Type B pancreatic cell (in vitro differentiated cells): ENCODE measurements around the gene RNPS1. TPM values are rescaled to one million over a fixed set of nuclear protein-coding genes. Genes with fewer than 3 reads are reported as not detected.

ENCODE experiments used
- DNase-seq: peaks from one replicate; pipeline ENCODE4 v3.0.0; 2021; ENCODE audit warnings: mixed read lengths; ENCODE audit not compliant: unreplicated experiment; ENCODE audit errors: extremely low spot score
- H3K27ac Mint-ChIP-seq: 2 replicates; pipeline ENCODE4 v1.8.0; 2021; ENCODE audit warnings: mild to moderate bottlenecking, mixed read lengths
- H3K27me3 Mint-ChIP-seq: 2 replicates; pipeline ENCODE4 v1.8.0; 2021; ENCODE audit warnings: mixed read lengths
- H3K36me3 Mint-ChIP-seq: 2 replicates; pipeline ENCODE4 v1.8.0; 2021; ENCODE audit warnings: mixed read lengths
- H3K4me1 Mint-ChIP-seq: one replicate; pipeline ENCODE4 v1.8.0; 2021; ENCODE audit warnings: mixed read lengths; ENCODE audit not compliant: unreplicated experiment
- H3K4me3 Mint-ChIP-seq: 2 replicates; pipeline ENCODE4 v1.8.0; 2021; ENCODE audit warnings: mild to moderate bottlenecking, mixed read lengths
- H3K9me3 Mint-ChIP-seq: 2 replicates; pipeline ENCODE4 v1.8.0; 2021; ENCODE audit warnings: mixed read lengths
- total RNA-seq: library from RNA; stranded (reverse); gene quantifications from 2 replicates; pipeline ENCODE4 v1.2.1, GENCODE V29; 2021; ENCODE audit warnings: low replicate concordance
- TF ChIP-seq, protein P1 (sequence below): fragments of 200-600 bp; sonication (generic); conservative IDR thresholded peaks from 2 replicates; pipeline ENCODE4 v1.5.0; 2021; ENCODE audit warnings: antibody characterized with exemption, mild to moderate bottlenecking

RNPS1 gene
- total RNA-seq, 1 donor from 2014 or later, result 241 TPM

DNA sequence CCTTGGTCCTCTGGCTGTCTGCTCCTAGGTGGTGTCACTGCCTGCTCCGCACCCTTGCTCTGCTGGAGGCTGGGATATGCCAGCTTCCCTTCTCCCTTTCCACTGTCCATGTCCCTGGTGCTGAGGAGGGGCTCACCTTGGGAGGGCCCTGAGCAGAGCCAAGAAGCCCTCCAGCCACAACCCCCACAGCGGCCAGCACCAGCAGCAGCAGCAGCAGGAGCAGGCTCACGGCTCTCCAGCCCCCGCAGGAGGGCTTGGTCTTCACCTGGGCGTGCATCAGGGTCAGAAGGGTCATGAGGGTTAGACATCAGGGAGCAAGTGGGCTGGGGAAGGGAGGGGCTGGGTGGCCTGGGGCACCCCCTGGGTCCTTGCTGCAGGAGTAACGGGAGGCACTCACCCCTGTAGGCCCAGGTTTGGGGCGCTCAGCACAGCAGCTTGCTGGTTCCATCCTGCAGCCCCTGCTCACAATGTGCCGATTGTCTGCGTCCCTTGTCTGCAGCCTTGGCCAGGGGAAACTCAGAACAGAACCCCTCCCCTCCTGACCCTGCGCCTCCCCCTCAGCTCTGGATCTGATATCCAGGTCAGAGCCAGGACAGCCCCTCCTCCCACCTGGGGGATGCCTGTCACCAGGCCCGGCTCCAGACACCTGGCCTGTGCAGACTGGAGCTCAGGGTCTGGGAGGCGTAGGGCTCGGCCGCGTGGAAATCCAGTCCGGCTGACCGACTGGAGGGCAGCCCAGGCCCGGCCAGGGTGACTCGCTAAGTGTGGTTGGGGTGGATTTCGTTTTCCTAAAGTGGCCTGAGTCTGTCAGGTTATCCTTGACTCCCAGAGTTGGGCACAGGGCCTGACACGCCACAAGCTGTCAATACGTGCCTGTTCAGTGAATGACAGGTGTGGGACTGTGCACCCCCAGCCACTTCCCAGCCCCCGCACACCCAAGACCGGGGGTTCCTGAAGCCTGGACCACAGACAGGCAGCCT, 57.2 kb downstream of the RNPS1 start, which contains the start of gene BRICD5:
BRICD5 (minus strand) TSS at position 478 of the 980 bp plus-strand sequence; CDS start at position 448, 30 bp downstream.
- TF ChIP-seq, protein P1, sequence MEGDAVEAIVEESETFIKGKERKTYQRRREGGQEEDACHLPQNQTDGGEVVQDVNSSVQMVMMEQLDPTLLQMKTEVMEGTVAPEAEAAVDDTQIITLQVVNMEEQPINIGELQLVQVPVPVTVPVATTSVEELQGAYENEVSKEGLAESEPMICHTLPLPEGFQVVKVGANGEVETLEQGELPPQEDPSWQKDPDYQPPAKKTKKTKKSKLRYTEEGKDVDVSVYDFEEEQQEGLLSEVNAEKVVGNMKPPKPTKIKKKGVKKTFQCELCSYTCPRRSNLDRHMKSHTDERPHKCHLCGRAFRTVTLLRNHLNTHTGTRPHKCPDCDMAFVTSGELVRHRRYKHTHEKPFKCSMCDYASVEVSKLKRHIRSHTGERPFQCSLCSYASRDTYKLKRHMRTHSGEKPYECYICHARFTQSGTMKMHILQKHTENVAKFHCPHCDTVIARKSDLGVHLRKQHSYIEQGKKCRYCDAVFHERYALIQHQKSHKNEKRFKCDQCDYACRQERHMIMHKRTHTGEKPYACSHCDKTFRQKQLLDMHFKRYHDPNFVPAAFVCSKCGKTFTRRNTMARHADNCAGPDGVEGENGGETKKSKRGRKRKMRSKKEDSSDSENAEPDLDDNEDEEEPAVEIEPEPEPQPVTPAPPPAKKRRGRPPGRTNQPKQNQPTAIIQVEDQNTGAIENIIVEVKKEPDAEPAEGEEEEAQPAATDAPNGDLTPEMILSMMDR, result no peak
- no peaks in the 10 kb centered on the region for H3K27me3 Mint-ChIP-seq
- DNase-seq, result no peak
- peak within 1 kb of the TSS; percentile 58 for H3K4me3 Mint-ChIP-seq
- peaks cover 21% of the 10 kb centered on the region for H3K4me1 Mint-ChIP-seq
- H3K9me3 Mint-ChIP-seq, result no peaks in the 10 kb centered on the region
- H3K27ac Mint-ChIP-seq, result no peak within 1 kb of the TSS
- H3K36me3 Mint-ChIP-seq, result peaks cover 4% of the 10 kb centered on the region

DNA sequence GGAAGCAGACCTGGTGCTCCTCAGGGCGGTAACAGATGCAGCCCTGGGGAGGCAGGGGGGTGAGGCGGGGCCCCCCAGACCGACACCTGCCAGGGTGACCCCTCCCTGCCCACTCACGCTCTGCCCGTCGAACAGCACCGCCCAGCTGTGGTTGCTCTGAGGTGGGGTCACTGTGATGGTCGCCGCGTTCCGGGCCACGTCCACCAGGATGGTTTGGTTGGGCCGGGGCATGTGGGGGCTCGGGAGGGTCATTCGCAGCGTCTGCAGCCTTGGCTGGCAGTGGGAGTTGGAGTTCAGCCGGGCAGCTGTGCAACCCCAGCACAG, 58.0 kb downstream of the RNPS1 start:
- H3K27me3 Mint-ChIP-seq, result no peaks in the 10 kb centered on the region
- no peak overlapping the region for H3K27ac Mint-ChIP-seq
- no peaks in the 10 kb centered on the region for H3K9me3 Mint-ChIP-seq
- H3K4me1 Mint-ChIP-seq, result peaks cover 21% of the 10 kb centered on the region
- H3K4me3 Mint-ChIP-seq, result no peak overlapping the region
- H3K36me3 Mint-ChIP-seq, result peaks cover 4% of the 10 kb centered on the region
- TF ChIP-seq, protein P1, result no peak
- DNase-seq, result no peak

DNA sequence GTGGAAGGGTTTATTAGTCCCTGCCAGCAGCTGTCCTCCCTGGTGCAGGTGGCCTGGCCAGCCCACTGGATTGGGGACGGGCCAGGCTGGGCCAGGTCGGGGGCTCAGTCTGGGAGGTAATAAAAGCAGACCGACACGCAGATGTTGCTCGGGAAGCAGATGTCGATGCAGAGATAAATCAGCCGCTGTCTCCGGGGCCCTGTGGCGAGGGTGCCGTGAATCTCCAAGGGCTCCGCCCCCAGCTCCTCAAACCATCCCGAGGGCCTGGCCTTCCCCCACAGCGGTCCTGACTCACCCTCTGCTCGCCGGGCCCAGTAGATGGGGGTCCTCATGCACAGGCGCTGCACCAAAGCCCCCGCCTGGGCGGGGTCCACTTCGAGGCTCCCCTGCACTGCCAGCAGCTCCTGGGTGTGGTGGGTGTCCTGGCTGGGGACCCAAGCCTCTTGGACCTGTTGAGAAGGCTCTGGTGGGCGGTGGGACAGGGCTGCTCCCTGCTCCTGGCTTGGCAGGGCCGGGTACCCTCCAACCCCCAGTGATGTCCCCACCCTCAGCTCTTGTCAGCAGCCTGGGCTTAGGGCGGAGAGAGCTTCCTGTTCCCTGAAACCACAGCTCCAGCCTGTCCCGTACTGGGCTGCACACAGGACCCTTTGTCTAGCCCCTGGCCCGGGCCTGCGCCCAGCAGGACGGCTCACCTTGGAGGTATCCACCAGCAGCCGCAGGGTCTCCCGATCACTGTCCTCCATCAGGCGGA, 58.5 kb downstream of the RNPS1 start:
- Mint-ChIP-seq H3K27ac (no peak overlapping the region), H3K4me3 (no peak overlapping the region), H3K27me3 (no peaks in the 10 kb centered on the region), H3K9me3 (no peaks in the 10 kb centered on the region), H3K36me3 (peaks cover 4% of the 10 kb centered on the region), H3K4me1 (peaks cover 24% of the 10 kb centered on the region)
- TF ChIP-seq, protein P1, result no peak
- no peak for DNase-seq

DNA sequence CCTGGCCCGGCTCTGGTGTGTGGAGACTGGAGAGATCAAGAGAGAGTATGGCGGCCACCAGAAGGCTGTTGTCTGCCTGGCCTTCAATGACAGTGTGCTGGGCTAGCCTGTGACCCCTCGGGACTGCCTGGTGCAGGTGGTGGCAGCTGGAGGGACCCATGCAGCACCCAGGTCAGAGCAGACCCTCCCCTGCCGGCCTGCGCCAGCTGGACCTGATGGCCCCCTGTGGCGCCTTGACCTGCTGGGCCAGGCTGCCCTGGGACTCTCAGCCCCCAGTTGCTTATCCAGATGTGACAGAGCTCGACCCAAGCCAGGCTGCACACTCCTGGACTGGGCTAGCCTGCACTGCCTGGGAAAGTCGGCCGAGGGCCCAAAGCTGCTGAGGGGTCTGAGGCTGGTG, 59.2 kb downstream of the RNPS1 start:
- no peak for DNase-seq
- TF ChIP-seq, protein P1, result no peak
- Mint-ChIP-seq H3K27ac (no peak overlapping the region), H3K4me3 (no peak overlapping the region), H3K9me3 (no peaks in the 10 kb centered on the region), H3K4me1 (peaks cover 25% of the 10 kb centered on the region), H3K36me3 (peaks cover 4% of the 10 kb centered on the region), H3K27me3 (no peaks in the 10 kb centered on the region)

DNA sequence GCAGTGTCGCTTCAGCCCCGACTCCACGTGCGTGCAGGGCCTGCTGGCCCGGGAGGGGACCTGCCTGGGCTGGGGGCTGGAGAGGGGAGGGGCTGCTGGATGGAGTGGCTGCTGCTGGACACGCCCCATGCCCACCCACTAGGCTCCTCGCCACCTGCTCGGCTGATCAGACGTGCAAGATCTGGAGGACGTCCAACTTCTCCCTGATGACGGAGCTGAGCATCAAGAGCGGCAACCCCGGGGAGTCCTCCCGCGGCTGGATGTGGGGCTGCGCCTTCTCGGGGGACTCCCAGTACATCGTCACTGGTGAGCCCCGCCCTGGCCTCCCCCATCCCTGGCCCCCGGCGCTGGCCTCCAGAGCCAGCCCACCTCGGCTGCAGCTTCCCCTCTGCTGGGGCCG, 59.6 kb downstream of the RNPS1 start:
- no peak overlapping the region for H3K4me3 Mint-ChIP-seq
- peaks cover 22% of the 10 kb centered on the region for H3K4me1 Mint-ChIP-seq
- TF ChIP-seq, protein P1, result no peak

More for the DNA sequence above, 59.6 kb downstream of the RNPS1 start:
- no peaks in the 10 kb centered on the region for H3K27me3 Mint-ChIP-seq
- no peak overlapping the region for H3K27ac Mint-ChIP-seq
- peaks cover 4% of the 10 kb centered on the region for H3K36me3 Mint-ChIP-seq
- no peaks in the 10 kb centered on the region for H3K9me3 Mint-ChIP-seq
- no peak for DNase-seq
